Measurements from ENCODE around the gene PARM1.
"Not testable (repeated sequence)": the region's sequence is repeated elsewhere in the genome, so short reads cannot be mapped to it uniquely, and the experiment has no call there.

PARM1 gene

GRCh38 chr4:74944354-74944793 is 11.5 kb downstream of the PARM1 start:
- DNase-seq: no peak

DNA sequence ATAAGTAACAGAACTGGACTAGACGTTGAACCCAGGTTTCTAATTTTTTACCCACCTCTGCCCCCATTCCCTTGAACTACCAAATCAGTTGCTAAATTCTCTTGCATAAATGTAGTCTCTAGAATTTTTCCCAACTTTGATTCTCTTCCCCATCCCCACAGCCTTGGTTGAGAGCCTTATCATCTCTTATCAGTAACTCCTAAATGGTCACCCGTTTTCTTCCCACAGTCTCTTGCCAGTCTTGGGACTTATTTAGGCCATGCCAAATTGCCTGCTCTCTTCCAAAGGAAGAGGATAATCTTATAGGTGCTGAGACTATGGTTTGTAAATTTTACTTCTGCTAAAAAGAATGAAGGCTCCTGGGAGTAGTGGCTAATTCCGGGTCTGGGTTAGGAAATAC is 13.3 kb downstream of the PARM1 start:
- no peak for DNase-seq

- no peak for DNase-seq
These were observed 14.9 kb downstream of the PARM1 start for GRCh38 chr4:74947798-74948197.

DNA sequence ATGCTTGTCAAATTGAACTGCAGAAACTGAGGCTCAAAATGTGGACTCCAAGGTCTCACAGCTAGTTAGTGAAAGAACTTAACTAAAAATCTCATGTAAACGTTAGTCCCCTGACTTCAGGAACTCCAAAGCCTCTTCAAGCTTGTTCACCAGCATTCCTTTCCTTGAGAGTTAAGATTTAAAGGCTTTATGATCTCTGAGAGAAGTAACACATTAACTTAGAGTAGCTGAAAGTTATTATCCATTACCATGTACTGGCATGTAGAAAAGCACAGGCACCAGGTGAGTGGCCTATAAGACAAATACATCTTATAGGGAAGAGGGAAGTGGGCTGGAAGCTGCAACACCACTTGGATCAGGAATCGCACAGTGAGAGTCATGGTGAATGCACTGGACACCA is 15.3 kb downstream of the PARM1 start:
- DNase-seq: no peak

GRCh38 chr4:74950200-74950599 is 17.3 kb downstream of the PARM1 start:
- no peak for DNase-seq

- DNase-seq: no peak
These were observed 18.0 kb downstream of the PARM1 start for GRCh38 chr4:74950882-74951281.

DNA sequence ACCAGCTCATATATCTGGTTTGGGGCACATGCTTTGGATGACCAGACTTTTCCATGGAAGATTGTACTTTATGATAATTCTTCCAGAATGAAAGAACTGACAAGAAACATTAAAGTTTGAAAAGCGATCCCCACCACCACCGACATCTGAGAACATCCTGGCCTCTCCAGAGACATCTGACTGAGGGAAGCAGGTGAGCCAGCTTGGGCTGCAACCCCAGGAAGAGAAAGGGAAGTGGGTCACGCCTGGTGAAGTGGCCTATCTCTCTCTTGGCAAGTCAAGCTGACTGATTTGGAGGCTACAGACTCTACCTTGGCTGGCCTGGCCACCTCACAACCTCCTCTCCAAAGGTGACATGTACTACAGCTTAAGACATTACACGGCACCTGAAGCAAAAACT is 20.7 kb downstream of the PARM1 start:
- no peak for DNase-seq

DNA sequence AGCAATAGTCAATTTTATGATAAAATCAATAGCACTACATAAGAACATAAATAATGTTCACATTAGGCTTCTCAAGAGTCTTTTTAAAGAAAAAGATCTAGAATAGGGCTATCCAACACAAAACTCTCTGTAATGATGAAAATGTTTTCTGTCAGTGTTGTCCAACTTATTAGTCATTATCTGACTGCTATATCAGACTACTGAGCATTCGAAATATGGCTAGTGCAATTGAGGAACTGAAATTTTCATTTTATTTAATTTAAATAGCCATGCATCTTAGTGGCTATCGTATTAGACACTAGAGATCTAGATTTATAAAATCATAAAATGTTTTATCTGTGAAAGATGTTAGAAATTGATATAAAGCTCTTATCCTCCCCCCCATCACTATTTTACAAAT is 26.0 kb downstream of the PARM1 start:
- DNase-seq: no peak

GRCh38 chr4:74961230-74961629 is 28.3 kb downstream of the PARM1 start:
- no peak for DNase-seq

GRCh38 chr4:74962584-74962983 is 29.7 kb downstream of the PARM1 start:
- DNase-seq: no peak

DNA sequence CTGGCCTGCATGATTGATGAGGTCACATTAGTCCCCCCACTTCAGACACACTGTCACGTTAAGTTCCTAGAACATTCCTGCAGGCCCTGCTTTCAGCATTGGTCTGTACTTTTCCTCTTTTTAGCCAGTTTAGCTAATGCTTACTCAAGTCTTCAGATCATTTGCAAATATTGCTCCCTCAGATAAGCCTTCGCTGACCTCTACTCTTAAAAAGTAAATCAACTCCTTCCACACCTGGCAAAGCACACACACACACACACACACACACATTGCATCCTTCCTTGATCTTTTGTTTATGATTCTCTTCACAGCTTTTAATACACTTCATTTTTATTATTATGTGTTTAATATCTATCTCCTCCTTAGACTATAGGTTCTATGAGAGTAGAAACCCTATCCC is 31.4 kb downstream of the PARM1 start:
- no peak for DNase-seq

DNA sequence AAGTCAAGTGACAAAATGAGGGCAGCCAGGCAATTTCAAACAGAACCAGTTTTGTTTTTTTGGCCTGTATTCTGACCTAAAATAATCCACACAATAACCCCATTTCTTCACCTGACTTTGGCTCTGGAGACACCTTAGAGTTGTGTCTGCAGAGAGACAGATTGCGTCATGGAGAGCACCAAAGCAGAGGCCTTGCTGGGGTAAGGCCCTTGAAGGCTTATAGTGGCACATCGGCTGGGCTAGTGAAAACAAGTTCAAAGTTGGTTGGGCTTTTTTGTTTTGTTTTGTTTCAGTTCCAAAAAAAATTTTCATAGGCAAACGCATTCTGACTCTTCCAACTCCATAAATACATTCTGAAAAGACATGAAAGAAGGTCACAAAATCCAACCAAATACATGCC is 34.4 kb downstream of the PARM1 start:
- DNase-seq: no peak

GRCh38 chr4:74968456-74969164 is 35.7 kb downstream of the PARM1 start:
- no peak for DNase-seq

DNA sequence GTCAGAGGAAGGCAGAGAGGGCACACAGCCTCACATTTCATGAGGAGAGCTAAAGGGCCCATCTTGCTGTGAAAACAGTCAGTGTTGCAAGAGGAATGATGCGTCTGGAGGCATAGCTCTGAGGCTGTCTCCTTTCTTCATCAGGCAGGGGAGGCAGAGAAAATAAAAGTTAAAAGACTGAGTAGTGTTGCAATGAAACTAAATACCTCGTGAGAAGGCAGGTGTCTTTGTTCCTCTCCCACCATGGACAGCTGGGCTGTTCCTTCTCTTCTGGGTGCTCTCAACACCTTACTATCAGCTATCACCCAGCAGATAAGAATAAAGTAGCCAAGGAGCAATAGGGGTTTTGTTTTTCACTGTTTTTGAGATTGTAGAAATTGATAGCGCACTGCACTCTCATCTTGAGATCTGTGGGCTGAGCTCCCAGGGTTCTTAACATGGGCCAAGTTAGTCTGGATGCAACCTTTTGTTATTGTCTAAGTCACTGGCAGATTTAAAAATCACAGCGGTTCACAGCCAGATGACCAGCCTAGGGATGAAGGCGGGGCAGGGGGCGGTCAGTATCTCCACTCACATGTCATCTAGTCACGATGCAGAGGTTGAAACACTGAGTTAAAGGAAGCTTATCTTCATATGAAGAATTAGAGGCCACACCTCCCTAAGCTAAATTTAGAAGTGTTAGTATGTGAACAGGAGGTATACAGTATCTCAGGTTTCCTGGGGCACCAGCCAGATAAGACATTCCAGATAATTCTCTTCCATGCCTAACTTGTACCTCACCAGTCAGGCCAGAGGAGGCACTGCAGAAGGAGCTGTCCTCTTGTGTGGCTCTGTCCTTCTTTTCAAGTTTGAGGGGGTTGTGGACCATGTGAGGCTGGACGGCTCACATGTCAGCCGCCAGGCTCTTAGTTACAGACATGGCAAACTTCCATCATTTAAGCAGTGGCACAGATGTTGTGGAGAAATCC is 36.9 kb downstream of the PARM1 start:
- no peak for DNase-seq

- DNase-seq: no peak
These were observed 37.7 kb downstream of the PARM1 start for GRCh38 chr4:74970577-74970976.

- DNase-seq: no peak
These were observed 38.9 kb downstream of the PARM1 start for GRCh38 chr4:74971862-74972261.

DNA sequence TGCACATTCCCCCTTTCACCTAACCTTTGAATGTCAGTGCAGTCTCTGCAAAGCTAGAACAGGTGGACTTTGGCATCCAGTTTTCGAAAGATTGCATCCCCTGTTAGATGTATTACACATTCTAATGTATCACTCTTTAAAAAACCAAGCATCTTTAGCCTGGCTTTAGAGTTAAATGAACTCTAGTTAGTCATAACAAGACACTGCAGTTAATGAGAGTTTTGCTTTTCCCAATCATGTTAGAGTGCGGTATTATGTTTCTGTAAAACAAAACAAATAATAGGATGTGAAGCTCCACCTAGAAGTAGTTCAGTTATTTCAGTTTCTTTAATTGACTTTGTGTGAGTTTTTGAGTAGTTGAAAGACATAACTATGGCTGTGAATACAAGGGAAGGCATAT is 42.2 kb downstream of the PARM1 start:
- DNase-seq: no peak

- no peak for DNase-seq
These were observed 43.2 kb downstream of the PARM1 start for GRCh38 chr4:74975848-74976824.

GRCh38 chr4:74982546-74983252 is 49.8 kb downstream of the PARM1 start:
- no peak for DNase-seq

DNA sequence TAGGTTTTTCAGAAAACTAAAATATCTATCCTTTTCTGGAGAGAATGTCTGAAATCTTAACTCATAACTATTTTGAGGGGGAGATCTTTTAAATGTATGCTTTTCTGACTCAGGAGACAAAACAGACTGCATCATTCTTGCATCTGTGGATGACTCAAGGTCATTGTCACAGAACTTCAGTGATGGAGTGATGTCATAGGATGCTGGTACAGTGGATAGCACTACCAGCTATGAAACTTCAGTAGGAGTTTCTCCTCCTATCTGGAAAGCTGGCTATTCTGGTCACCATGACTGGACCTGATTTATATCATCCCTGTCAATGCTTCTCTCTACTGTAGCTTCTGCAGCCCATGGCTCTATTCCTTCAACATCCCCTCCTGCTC is 50.3 kb downstream of the PARM1 start:
- DNase-seq: no peak

GRCh38 chr4:74990276-74990875 is 57.5 kb downstream of the PARM1 start:
- no peak for DNase-seq

GRCh38 chr4:74994436-74994835 is 61.5 kb downstream of the PARM1 start:
- not testable (repeated sequence) for DNase-seq

Measured in activated effector memory CD4-positive, alpha-beta T cell treated with Interleukin-2 at 50 U/mL for 16 hours (primary cell).